Fibroblast of lung (primary cell): ENCODE measurements around the gene CCK.

Source experiments
- EZH2 ChIP-seq: IDR thresholded peaks from 2 replicates; pipeline ENCODE4 v1.5.1; 2012; ENCODE audit warnings: low read length, control low read depth, mild to moderate bottlenecking; ENCODE audit errors: missing control alignments
- TF ChIP-seq, protein P1 (sequence below), 2 donors: IDR thresholded peaks in 1 of 2; conservative IDR thresholded peaks in 1 of 2; 1 replicate in 1 of 2; 2 replicates in 1 of 2; pipeline ENCODE4 v1.5.1; 2011 to 2012; ENCODE audit warnings: low read length in 2 of 2, control low read depth in 1 of 2, inconsistent platforms in 1 of 2, low read depth in 1 of 2, mild to moderate bottlenecking in 1 of 2

DNA sequence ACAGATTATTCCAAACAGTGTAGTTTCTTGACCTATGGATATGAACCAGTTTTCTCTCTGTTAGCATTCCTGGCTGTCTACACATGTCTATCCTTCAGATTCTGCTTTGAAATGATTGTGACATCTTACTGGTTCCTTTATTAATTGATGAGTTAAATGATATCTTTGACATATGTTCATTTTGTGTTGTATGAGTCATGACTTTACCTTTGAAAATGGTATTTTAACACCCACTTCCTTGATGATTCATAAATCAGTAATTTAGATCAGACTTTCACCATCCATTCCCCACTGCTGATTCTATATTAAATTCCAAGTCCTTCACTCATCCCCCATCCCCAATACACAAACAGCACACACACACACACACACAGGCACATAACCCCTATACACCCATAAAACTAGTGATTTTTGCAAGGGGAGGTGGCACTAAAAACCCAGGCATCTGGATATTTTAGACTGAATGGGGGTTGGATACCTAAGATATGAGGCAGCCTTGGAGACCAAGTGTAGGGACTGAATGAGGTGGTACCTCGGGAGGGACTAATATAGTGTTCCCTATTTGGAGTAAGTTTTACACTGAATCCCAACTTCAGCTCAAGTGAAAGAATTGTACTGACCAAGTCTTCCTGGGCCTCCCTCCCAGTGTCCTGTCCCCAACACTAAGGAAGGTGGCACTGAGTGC is 9.7 kb downstream of the CCK start:
- TF ChIP-seq, protein P1, sequence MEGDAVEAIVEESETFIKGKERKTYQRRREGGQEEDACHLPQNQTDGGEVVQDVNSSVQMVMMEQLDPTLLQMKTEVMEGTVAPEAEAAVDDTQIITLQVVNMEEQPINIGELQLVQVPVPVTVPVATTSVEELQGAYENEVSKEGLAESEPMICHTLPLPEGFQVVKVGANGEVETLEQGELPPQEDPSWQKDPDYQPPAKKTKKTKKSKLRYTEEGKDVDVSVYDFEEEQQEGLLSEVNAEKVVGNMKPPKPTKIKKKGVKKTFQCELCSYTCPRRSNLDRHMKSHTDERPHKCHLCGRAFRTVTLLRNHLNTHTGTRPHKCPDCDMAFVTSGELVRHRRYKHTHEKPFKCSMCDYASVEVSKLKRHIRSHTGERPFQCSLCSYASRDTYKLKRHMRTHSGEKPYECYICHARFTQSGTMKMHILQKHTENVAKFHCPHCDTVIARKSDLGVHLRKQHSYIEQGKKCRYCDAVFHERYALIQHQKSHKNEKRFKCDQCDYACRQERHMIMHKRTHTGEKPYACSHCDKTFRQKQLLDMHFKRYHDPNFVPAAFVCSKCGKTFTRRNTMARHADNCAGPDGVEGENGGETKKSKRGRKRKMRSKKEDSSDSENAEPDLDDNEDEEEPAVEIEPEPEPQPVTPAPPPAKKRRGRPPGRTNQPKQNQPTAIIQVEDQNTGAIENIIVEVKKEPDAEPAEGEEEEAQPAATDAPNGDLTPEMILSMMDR (conservative IDR thresholded peaks at IDR 0.05 in 1 of 2, IDR thresholded peaks at IDR 0.05 in 1 of 2; ENCODE audit: low read depth in 1 of 2, low read length in 2 of 2) = no peak
- TF ChIP-seq EZH2 = no peak
